NB4 (cell line): ENCODE data around the gene FREM1.

Source experiments
- DNase-seq: peaks from one replicate; pipeline ENCODE4 v3.0.0; 2010; ENCODE audit warnings: low read depth
- H3K4me3 ChIP-seq: one replicate; pipeline ENCODE4 v1.5.1; 2011; ENCODE audit warnings: mild to moderate bottlenecking, low read depth, low read length, moderate library complexity
- CTCF ChIP-seq: IDR thresholded peaks from one replicate; pipeline ENCODE4 v1.5.1; 2012; ENCODE audit warnings: low read depth, low read length
- MAX ChIP-seq: IDR thresholded peaks from 2 replicates; pipeline ENCODE4 v1.6.1; 2011; ENCODE audit warnings: low read depth, low read length
- MYC ChIP-seq: IDR thresholded peaks from 2 replicates; pipeline ENCODE4 v1.6.1; 2011; ENCODE audit warnings: low read depth, low read length
- POLR2A ChIP-seq: IDR thresholded peaks from 2 replicates; pipeline ENCODE4 v1.6.1; 2011; ENCODE audit warnings: mild to moderate bottlenecking; ENCODE audit not compliant: insufficient read length; ENCODE audit errors: extremely low read depth

Gene FREM1

GRCh38 chr9:14687042-14687719, 223.0 kb downstream of the FREM1 start:
- DNase-seq = no peak
- TF ChIP-seq MYC = no peak
- TF ChIP-seq CTCF = no peak
- no peak for TF ChIP-seq MAX
- TF ChIP-seq POLR2A = no peak
- H3K4me3 ChIP-seq = no peak overlapping the region

GRCh38 chr9:14686168-14686567, 224.1 kb downstream of the FREM1 start:
- no peak overlapping the region for H3K4me3 ChIP-seq
- DNase-seq = no peak
- no peak for TF ChIP-seq POLR2A
- TF ChIP-seq CTCF = no peak
